Stomach (tissue), 4 donors: ENCODE data around the gene ICE1.

Source experiments
- EP300 ChIP-seq: sonication (generic); formaldehyde crosslinking; IDR thresholded peaks from one replicate; pipeline ENCODE4 v1.6.1; 2017; ENCODE audit warnings: antibody characterized with exemption
- POLR2A ChIP-seq, 4 donors: fragments of 450-650 bp; IDR thresholded peaks; one replicate each; pipeline ENCODE4 v1.6.1; 2016; ENCODE audit warnings: antibody characterized with exemption in 4 of 4, control low read depth in 2 of 4, mild to moderate bottlenecking in 1 of 4, moderate library complexity in 1 of 4

GRCh38 chr5:5483350-5483749 is 60.9 kb downstream of the ICE1 start:
- TF ChIP-seq EP300 (no peak), POLR2A (IDR thresholded peaks at IDR 0.05) (no peak)
